ENCODE measurements around the gene CLEC19A.

GRCh38 chr16:19295393-19295792, 9.9 kb downstream of the CLEC19A start:
- TF ChIP-seq CTCF (conservative IDR thresholded peaks at IDR 0.05; ENCODE audit: low read length) (no peak), EZH2phosphoT487 (IDR thresholded peaks at IDR 0.05; ENCODE audit: borderline replicate concordance) (no peak)

All from Loucy (cell line).